HG03457 (cell line): Measurements from ENCODE around the gene ZCCHC17.
"Not testable (repeated sequence)": the region's sequence is repeated elsewhere in the genome, so short reads cannot be mapped to it uniquely, and the experiment has no call there.

Experiments
- ATAC-seq: cut with Tn5 transposase; IDR thresholded peaks from one replicate; pipeline ENCODE4 v1.9.1; 2021; ENCODE audit warnings: moderate number of reproducible peaks; ENCODE audit not compliant: unreplicated experiment

Gene ZCCHC17

GRCh38 chr1:31368611-31369107 lies 71.8 kb downstream of the ZCCHC17 start:
- no peak for ATAC-seq

GRCh38 chr1:31370021-31370420 lies 73.2 kb downstream of the ZCCHC17 start:
- no peak for ATAC-seq

GRCh38 chr1:31370565-31370964 lies 73.7 kb downstream of the ZCCHC17 start:
- ATAC-seq: no peak

GRCh38 chr1:31371121-31371959 lies 74.5 kb downstream of the ZCCHC17 start:
- no peak for ATAC-seq

- ATAC-seq: no peak
Observed at GRCh38 chr1:31372051-31372450, 75.2 kb downstream of the ZCCHC17 start.

- no peak for ATAC-seq
Observed at GRCh38 chr1:31372751-31373055, 75.9 kb downstream of the ZCCHC17 start.

- no peak for ATAC-seq
Observed at GRCh38 chr1:31373056-31373896, 76.4 kb downstream of the ZCCHC17 start, which contains the start of gene FABP3. TSS of gene FABP3 (minus strand) at chr1:31373076. CDS start at chr1:31373014, 62 bp downstream.

- no peak for ATAC-seq
Observed at GRCh38 chr1:31373897-31374486, 77.2 kb downstream of the ZCCHC17 start.

- ATAC-seq: no peak
Observed at GRCh38 chr1:31374511-31375196, 77.8 kb downstream of the ZCCHC17 start.

- ATAC-seq: no peak
Observed at GRCh38 chr1:31376375-31377134, 79.7 kb downstream of the ZCCHC17 start.

GRCh38 chr1:31377364-31377863 lies 80.6 kb downstream of the ZCCHC17 start:
- no peak for ATAC-seq

- ATAC-seq: no peak
Observed at GRCh38 chr1:31378001-31378400, 81.2 kb downstream of the ZCCHC17 start.

- ATAC-seq: no peak
Observed at GRCh38 chr1:31380181-31380580, 83.3 kb downstream of the ZCCHC17 start.

GRCh38 chr1:31381394-31382294 lies 84.8 kb downstream of the ZCCHC17 start:
- no peak for ATAC-seq

GRCh38 chr1:31382379-31382989 lies 85.7 kb downstream of the ZCCHC17 start:
- no peak for ATAC-seq

- no peak for ATAC-seq
Observed at GRCh38 chr1:31383967-31384366, 87.1 kb downstream of the ZCCHC17 start.

- ATAC-seq: not testable (repeated sequence)
Observed at GRCh38 chr1:31386576-31387243, 89.9 kb downstream of the ZCCHC17 start.

- ATAC-seq: no peak
Observed at GRCh38 chr1:31387612-31388011, 90.8 kb downstream of the ZCCHC17 start.
